ENCODE results near the gene GPR146.

Gene GPR146

GRCh38 chr7:1057416-1058291, 13.3 kb downstream of the GPR146 start:
- H3K4me3 ChIP-seq (replicated peaks in 1 of 2; ENCODE audit: low read depth in 2 of 2, low read length in 2 of 2), result no peak overlapping the region
- no peak for TF ChIP-seq CTCF (IDR thresholded peaks at IDR 0.05; ENCODE audit: low read depth, low read length)
- DNase-seq (ENCODE audit: low read depth in 2 of 2), result no peak

- H3K4me3 ChIP-seq (replicated peaks in 1 of 2; ENCODE audit: low read depth in 2 of 2, low read length in 2 of 2), result no peak overlapping the region
- no peak for DNase-seq (ENCODE audit: low read depth in 2 of 2)
- no peak for TF ChIP-seq CTCF (IDR thresholded peaks at IDR 0.05; ENCODE audit: low read depth, low read length)
Measured at GRCh38 chr7:1058311-1058710, 14.0 kb downstream of the GPR146 start.

GRCh38 chr7:1058821-1059199, 14.5 kb downstream of the GPR146 start:
- no peak for DNase-seq (ENCODE audit: low read depth in 2 of 2)
- no peak overlapping the region for H3K4me3 ChIP-seq (replicated peaks in 1 of 2; ENCODE audit: low read depth in 2 of 2, low read length in 2 of 2)
- no peak for TF ChIP-seq CTCF (IDR thresholded peaks at IDR 0.05; ENCODE audit: low read depth, low read length)

GRCh38 chr7:1059200-1060091, 15.1 kb downstream of the GPR146 start:
- peak in 1 of 2 donors; percentile 46 for DNase-seq (ENCODE audit: low read depth in 2 of 2)
- H3K4me3 ChIP-seq (replicated peaks in 1 of 2; ENCODE audit: low read depth in 2 of 2, low read length in 2 of 2), result no peak overlapping the region
- no peak for TF ChIP-seq CTCF (IDR thresholded peaks at IDR 0.05; ENCODE audit: low read depth, low read length)

GRCh38 chr7:1060315-1061072, 16.1 kb downstream of the GPR146 start:
- no peak for TF ChIP-seq CTCF (IDR thresholded peaks at IDR 0.05; ENCODE audit: low read depth, low read length)
- DNase-seq (ENCODE audit: low read depth in 2 of 2), result no peak
- no peak overlapping the region for H3K4me3 ChIP-seq (replicated peaks in 1 of 2; ENCODE audit: low read depth in 2 of 2, low read length in 2 of 2)

- H3K4me3 ChIP-seq (replicated peaks in 1 of 2; ENCODE audit: low read depth in 2 of 2, low read length in 2 of 2), result no peak overlapping the region
- DNase-seq (ENCODE audit: low read depth in 2 of 2), result no peak
- no peak for TF ChIP-seq CTCF (IDR thresholded peaks at IDR 0.05; ENCODE audit: low read depth, low read length)
Measured at GRCh38 chr7:1061180-1061579, 16.8 kb downstream of the GPR146 start.
